IPS DF 6.9 (cell line): ENCODE data around the gene SDHC.
"Not testable (repeated sequence)": the region's sequence is repeated elsewhere in the genome, so short reads cannot be mapped to it uniquely, and the experiment has no call there.

ENCODE experiments used
- DNase-seq: peaks from one replicate; pipeline ENCODE4 v3.0.0-alpha.2; 2013; ENCODE audit warnings: low read depth, low spot score
- H3K27ac ChIP-seq: one replicate; pipeline ENCODE4 v1.5.1; 2013; ENCODE audit warnings: low read length, control low read depth
- H3K27me3 ChIP-seq: 2 replicates; pipeline ENCODE4 v1.6.1; 2013; ENCODE audit warnings: mild to moderate bottlenecking, low read length; ENCODE audit not compliant: control insufficient read depth, insufficient read depth
- H3K36me3 ChIP-seq: 2 replicates; pipeline ENCODE4 v1.6.1; 2013; ENCODE audit warnings: low read length; ENCODE audit not compliant: control insufficient read depth, insufficient read depth
- H3K4me1 ChIP-seq: 2 replicates; pipeline ENCODE4 v1.6.1; 2013; ENCODE audit warnings: low read length; ENCODE audit not compliant: control insufficient read depth, insufficient read depth
- H3K4me3 ChIP-seq: 2 replicates; pipeline ENCODE4 v1.5.1; 2013; ENCODE audit warnings: mild to moderate bottlenecking, low read length
- H3K9me3 ChIP-seq: 2 replicates; pipeline ENCODE4 v1.6.1; 2013; ENCODE audit warnings: low read length, inconsistent platforms; ENCODE audit not compliant: control insufficient read depth, insufficient read depth
- WGBS: extraction: QIAGEN DNeasy Blood & Tissue Kit; methylation state at CpG from one replicate; pipeline ENCODE4 v1.1.7; 2013; ENCODE audit warnings: mixed read lengths, missing lambda C conversion rate; ENCODE audit not compliant: insufficient read length, insufficient coverage; 5-methylcytosine and 5-hydroxymethylcytosine counted together

SDHC gene

GRCh38 chr1:161379071-161379470, 64.9 kb downstream of the SDHC start:
- Histone ChIP-seq H3K27me3 (no peaks in the 10 kb centered on the region), H3K4me3 (no peak overlapping the region), H3K9me3 (no peaks in the 10 kb centered on the region), H3K27ac (no peak overlapping the region), H3K36me3 (no peaks in the 10 kb centered on the region), H3K4me1 (no peaks in the 10 kb centered on the region)
- no peak for DNase-seq
- no CpG with 5 or more reads among the region's 18 CpGs for WGBS

DNA sequence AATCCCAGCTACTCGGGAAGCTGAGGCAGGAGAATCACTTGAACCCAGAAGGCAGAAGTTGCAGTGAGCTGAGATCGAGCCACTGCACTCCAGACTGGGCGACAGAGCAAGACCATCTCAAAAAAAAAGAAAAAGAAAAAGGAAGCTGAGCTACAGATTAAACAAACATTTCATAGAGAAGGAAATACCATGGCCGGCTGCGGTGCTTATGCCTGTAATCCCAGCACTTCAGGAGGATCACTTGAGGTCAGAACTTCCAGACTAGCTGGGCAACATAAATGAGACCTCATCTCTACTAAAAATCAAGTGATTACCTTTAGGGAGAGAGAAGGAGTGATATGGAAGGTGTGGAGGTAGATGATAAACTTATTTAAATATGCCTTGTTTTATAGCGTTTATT, 67.5 kb downstream of the SDHC start:
- Histone ChIP-seq H3K27ac (no peak overlapping the region), H3K4me1 (no peaks in the 10 kb centered on the region), H3K4me3 (no peak overlapping the region), H3K27me3 (no peaks in the 10 kb centered on the region), H3K9me3 (no peaks in the 10 kb centered on the region), H3K36me3 (no peaks in the 10 kb centered on the region)
- no peak for DNase-seq
- no CpG with 5 or more reads among the region's 6 CpGs for WGBS

- Histone ChIP-seq H3K9me3 (no peaks in the 10 kb centered on the region), H3K4me3 (no peak overlapping the region), H3K4me1 (no peaks in the 10 kb centered on the region), H3K36me3 (no peaks in the 10 kb centered on the region), H3K27me3 (no peaks in the 10 kb centered on the region), H3K27ac (no peak overlapping the region)
- WGBS, result 100% methylated on average over 1 of the region's 4 CpGs
- DNase-seq, result no peak
Measured at GRCh38 chr1:161382214-161383019, 68.2 kb downstream of the SDHC start.

DNA sequence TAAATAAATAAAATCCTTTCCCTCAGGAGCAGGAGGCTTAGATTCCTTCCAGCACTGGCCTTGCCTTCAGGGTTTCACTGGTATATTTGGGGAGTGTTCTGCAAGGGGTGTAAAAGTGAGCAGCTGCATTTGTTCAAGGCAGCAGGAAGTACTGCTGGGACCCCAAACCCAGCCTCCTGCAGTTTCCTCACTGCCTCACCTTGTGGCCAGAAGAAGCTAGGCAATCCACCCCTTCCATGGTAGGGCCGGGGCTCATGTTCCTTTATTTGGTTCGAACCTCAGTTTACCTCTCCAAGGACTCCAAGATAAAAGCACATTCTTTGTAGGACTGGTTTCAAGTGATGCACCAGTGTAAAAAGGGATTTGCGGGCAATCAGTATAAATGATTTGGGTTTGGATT, 74.5 kb downstream of the SDHC start:
- Histone ChIP-seq H3K9me3 (no peaks in the 10 kb centered on the region), H3K4me3 (no peak overlapping the region), H3K27ac (no peak overlapping the region), H3K4me1 (no peaks in the 10 kb centered on the region; the same call in 1 of the 2 replicates), H3K36me3 (no peaks in the 10 kb centered on the region), H3K27me3 (no peaks in the 10 kb centered on the region)
- WGBS, result no CpG with 5 or more reads among the region's 3 CpGs
- no peak for DNase-seq

DNA sequence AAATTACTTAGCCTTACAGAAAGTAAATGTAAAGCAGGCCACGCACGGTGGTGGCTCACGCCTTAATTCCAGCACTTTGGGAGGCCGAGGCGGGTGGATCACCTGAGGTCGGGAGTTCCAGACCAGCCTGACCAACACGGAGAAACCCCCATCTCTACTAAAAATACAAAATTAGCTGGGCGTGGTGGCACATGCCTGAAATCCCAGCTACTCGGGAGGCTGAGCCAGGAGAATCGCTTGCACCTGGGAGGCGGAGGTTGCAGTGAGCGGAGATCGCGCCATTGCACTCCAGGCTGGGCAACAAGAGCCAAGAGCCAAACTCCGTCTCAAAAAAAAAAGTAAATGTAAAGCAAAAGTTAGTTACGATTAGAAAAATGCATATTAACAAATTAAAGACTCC, 75.0 kb downstream of the SDHC start:
- not testable (repeated sequence) for H3K4me3 ChIP-seq

GRCh38 chr1:161389691-161390558, 75.7 kb downstream of the SDHC start:
- no CpG with 5 or more reads among the region's 79 CpGs for WGBS

More for the DNA sequence above, 75.0 kb downstream of the SDHC start:
- WGBS, result no CpG with 5 or more reads among the region's 16 CpGs
- not testable (repeated sequence) for H3K4me1 ChIP-seq, DNase-seq, H3K27me3 ChIP-seq, H3K27ac ChIP-seq, H3K36me3 ChIP-seq, H3K9me3 ChIP-seq

GRCh38 chr1:161390559-161390858, 76.3 kb downstream of the SDHC start:
- DNase-seq, result no peak
- Histone ChIP-seq H3K36me3 (no peaks in the 10 kb centered on the region), H3K4me3 (peak overlapping the region; percentile 73), H3K27ac (no peak overlapping the region), H3K4me1 (no peaks in the 10 kb centered on the region; the same call in 1 of the 2 replicates), H3K9me3 (no peaks in the 10 kb centered on the region), H3K27me3 (no peaks in the 10 kb centered on the region)
- no CpG with 5 or more reads among the region's 13 CpGs for WGBS

More at GRCh38 chr1:161389691-161390558, 75.7 kb downstream of the SDHC start:
- DNase-seq, result no peak
- Histone ChIP-seq H3K36me3 (no peaks in the 10 kb centered on the region), H3K4me1 (no peaks in the 10 kb centered on the region; the same call in 1 of the 2 replicates), H3K27me3 (no peaks in the 10 kb centered on the region), H3K4me3 (peak overlapping the region; percentile 73), H3K9me3 (no peaks in the 10 kb centered on the region), H3K27ac (no peak overlapping the region)

- not testable (repeated sequence) for H3K4me3 ChIP-seq, H3K27me3 ChIP-seq, H3K36me3 ChIP-seq, H3K27ac ChIP-seq, H3K4me1 ChIP-seq, DNase-seq, H3K9me3 ChIP-seq
- no CpG with 5 or more reads among the region's 7 CpGs for WGBS
Measured at GRCh38 chr1:161391136-161391535, 77.0 kb downstream of the SDHC start.

- no peaks in the 10 kb centered on the region; the same call in 1 of the 2 replicates for H3K4me1 ChIP-seq
- H3K9me3 ChIP-seq, result no peaks in the 10 kb centered on the region
- no peak for DNase-seq
- no peaks in the 10 kb centered on the region for H3K27me3 ChIP-seq
- H3K4me3 ChIP-seq, result no peak overlapping the region
- H3K27ac ChIP-seq, result no peak overlapping the region
- no peaks in the 10 kb centered on the region for H3K36me3 ChIP-seq
- WGBS, result no CpG with 5 or more reads among the region's 8 CpGs
Measured at GRCh38 chr1:161391611-161392010, 77.4 kb downstream of the SDHC start.

DNA sequence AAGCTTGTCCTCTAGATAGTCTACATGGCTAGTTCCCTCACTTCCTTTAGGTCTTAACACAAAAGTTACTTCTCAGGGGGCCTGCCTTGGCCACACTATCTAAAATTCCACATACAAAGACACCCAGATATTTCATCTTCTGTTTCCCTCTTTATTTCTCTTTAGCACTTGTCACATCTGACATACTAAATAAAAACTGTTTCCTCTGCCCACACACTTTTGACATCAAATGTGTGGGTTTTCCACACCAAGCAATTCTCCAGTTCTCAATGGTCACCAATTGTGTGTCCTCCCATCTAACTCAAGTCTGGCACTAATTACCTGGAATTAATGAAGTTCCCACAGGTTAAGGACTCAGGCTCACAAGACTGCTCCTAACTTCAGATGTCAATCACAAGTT, 79.0 kb downstream of the SDHC start:
- no peaks in the 10 kb centered on the region for H3K36me3 ChIP-seq
- no peaks in the 10 kb centered on the region for H3K27me3 ChIP-seq
- DNase-seq, result no peak
- H3K9me3 ChIP-seq, result no peaks in the 10 kb centered on the region
- no peak overlapping the region for H3K4me3 ChIP-seq
- no peaks in the 10 kb centered on the region; the same call in 1 of the 2 replicates for H3K4me1 ChIP-seq
- no peak overlapping the region for H3K27ac ChIP-seq
